ENCODE measurements around the gene C2orf49.

Gene C2orf49

DNA sequence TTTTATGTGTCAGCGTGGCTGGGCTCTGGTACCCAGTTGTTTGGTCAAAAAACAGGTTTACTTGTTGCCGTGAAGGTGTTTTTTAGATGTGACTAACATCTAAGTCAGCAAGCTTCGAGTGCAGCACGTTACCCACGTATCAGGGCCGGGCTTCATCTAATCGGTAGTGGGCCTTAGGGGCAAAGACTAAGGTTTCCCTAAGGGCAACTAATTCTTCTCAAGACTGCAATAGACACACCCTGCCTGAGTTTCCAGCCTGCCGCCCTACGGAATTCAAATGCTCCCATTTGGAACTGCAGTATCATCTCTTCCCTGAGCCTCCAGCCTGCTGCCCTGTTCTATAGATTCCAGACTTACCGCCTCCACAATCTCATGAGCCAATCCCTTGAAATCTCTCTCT, 33.8 kb downstream of the C2orf49 start:
- Histone ChIP-seq H3K36me3 (ENCODE audit: insufficient read depth, insufficient read length, low read length) (peaks cover 92% of the 10 kb centered on the region), H3K4me3 (ENCODE audit: insufficient read length, low read depth) (no peak overlapping the region), H3K9me3 (ENCODE audit: insufficient read depth, low read length) (no peaks in the 10 kb centered on the region), H3K27me3 (ENCODE audit: insufficient read depth, insufficient read length) (no peaks in the 10 kb centered on the region), H3K9ac (ENCODE audit: insufficient read length, low read depth) (no peak overlapping the region), H3K4me1 (ENCODE audit: insufficient read depth, insufficient read length) (no peaks in the 10 kb centered on the region)
- TF ChIP-seq YY1 (IDR thresholded peaks at IDR 0.05; ENCODE audit: insufficient read depth, insufficient read length) (no peak), ZNF274 (IDR thresholded peaks at IDR 0.05; ENCODE audit: low read depth, low read length) (no peak), SUZ12 (IDR thresholded peaks at IDR 0.05; ENCODE audit: extremely low read depth, insufficient read depth, insufficient read length) (no peak)
- DNase-seq (ENCODE audit: low read depth, low spot score) = no peak

DNA sequence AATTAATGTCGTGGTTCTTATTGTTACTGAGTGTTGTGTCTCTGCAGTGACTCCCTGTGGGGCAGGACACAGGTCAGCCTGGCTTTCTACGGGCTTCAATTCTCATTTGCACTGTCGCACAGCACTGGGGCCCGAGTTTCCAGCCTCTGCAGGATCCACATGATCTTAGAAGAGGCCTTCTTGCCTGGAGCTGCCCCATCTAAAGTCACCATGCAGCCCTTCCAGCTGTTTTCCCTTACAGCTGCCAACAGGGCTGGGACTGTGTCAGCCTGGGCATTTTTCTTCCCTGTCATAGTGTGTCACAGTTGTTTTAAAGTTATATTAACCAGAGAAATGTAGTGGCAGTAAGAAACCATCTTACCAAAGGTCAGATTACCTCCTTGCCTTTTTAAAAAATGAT, 34.5 kb downstream of the C2orf49 start:
- H3K9ac ChIP-seq (ENCODE audit: insufficient read length, low read depth) = no peak overlapping the region
- H3K9me3 ChIP-seq (ENCODE audit: insufficient read depth, low read length) = no peaks in the 10 kb centered on the region
- no peaks in the 10 kb centered on the region for H3K27me3 ChIP-seq (ENCODE audit: insufficient read depth, insufficient read length)
- H3K4me3 ChIP-seq (ENCODE audit: insufficient read length, low read depth) = no peak overlapping the region
- DNase-seq (ENCODE audit: low read depth, low spot score) = no peak
- H3K4me1 ChIP-seq (ENCODE audit: insufficient read depth, insufficient read length) = no peaks in the 10 kb centered on the region
- H3K36me3 ChIP-seq (ENCODE audit: insufficient read depth, insufficient read length, low read length) = peaks cover 92% of the 10 kb centered on the region
- TF ChIP-seq ZNF274 (IDR thresholded peaks at IDR 0.05; ENCODE audit: low read depth, low read length) = no peak
- no peak for TF ChIP-seq SUZ12 (IDR thresholded peaks at IDR 0.05; ENCODE audit: extremely low read depth, insufficient read depth, insufficient read length)
- no peak for TF ChIP-seq YY1 (IDR thresholded peaks at IDR 0.05; ENCODE audit: insufficient read depth, insufficient read length)

DNA sequence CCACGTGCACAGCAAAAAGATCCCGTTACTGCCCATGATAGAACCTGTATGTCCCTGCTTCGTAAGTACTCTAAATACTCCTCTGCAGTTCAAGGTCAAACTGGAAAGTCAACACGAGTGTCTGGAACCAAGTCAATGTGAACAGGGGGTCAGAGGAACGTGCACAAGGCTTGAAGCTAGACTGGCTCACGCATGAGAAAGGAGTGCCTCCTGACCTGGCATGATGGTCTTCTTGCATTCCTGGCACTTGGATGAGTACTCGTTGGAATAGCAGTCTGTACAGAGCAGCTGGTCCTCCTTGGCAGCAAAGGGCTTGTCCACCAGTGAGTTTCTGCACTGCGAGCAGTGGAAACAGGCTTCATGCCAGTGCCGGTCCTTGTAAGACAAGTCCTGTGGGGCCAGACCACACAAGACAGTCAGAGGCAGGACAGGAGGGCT, 36.0 kb downstream of the C2orf49 start:
- DNase-seq (ENCODE audit: low read depth, low spot score) = no peak
- Histone ChIP-seq H3K27me3 (ENCODE audit: insufficient read depth, insufficient read length) (no peaks in the 10 kb centered on the region), H3K9ac (ENCODE audit: insufficient read length, low read depth) (no peak overlapping the region), H3K9me3 (ENCODE audit: insufficient read depth, low read length) (no peaks in the 10 kb centered on the region), H3K36me3 (ENCODE audit: insufficient read depth, insufficient read length, low read length) (peaks cover 91% of the 10 kb centered on the region), H3K4me1 (ENCODE audit: insufficient read depth, insufficient read length) (peaks cover 4% of the 10 kb centered on the region), H3K4me3 (ENCODE audit: insufficient read length, low read depth) (no peak overlapping the region)
- no peak for TF ChIP-seq YY1 (IDR thresholded peaks at IDR 0.05; ENCODE audit: insufficient read depth, insufficient read length)
- no peak for TF ChIP-seq ZNF274 (IDR thresholded peaks at IDR 0.05; ENCODE audit: low read depth, low read length)
- TF ChIP-seq SUZ12 (IDR thresholded peaks at IDR 0.05; ENCODE audit: extremely low read depth, insufficient read depth, insufficient read length) = no peak

DNA sequence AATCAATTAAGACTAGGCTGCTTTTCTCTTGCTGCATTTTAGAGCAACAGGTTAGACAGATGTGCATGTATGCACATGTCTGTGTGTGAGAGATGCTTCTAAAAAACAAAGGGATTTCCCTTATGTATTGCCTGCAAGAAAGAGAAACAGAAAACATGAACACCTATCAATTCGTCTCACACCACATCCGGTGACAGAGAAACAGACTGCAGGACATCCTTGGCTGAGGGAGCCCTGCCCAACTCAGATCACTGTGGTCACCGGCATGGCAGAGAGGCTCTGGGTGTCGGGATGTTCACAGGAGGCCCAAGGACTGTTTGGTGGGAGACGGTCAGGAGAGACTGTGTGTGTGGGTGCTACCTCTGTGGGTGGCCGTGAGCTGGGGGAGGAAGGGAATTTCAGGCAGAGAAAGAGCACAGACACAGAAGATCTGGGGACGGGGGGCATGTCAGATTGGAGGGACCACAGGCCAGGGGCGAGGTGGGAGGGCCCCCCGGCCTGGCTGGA, 36.6 kb downstream of the C2orf49 start:
- Histone ChIP-seq H3K27me3 (ENCODE audit: insufficient read depth, insufficient read length) (no peaks in the 10 kb centered on the region), H3K4me3 (ENCODE audit: insufficient read length, low read depth) (no peak overlapping the region), H3K9ac (ENCODE audit: insufficient read length, low read depth) (no peak overlapping the region), H3K9me3 (ENCODE audit: insufficient read depth, low read length) (no peaks in the 10 kb centered on the region), H3K36me3 (ENCODE audit: insufficient read depth, insufficient read length, low read length) (peaks cover 91% of the 10 kb centered on the region), H3K4me1 (ENCODE audit: insufficient read depth, insufficient read length) (peaks cover 8% of the 10 kb centered on the region)
- no peak for DNase-seq (ENCODE audit: low read depth, low spot score)
- TF ChIP-seq ZNF274 (IDR thresholded peaks at IDR 0.05; ENCODE audit: low read depth, low read length) (no peak), YY1 (IDR thresholded peaks at IDR 0.05; ENCODE audit: insufficient read depth, insufficient read length) (no peak), SUZ12 (IDR thresholded peaks at IDR 0.05; ENCODE audit: extremely low read depth, insufficient read depth, insufficient read length) (no peak)

DNA sequence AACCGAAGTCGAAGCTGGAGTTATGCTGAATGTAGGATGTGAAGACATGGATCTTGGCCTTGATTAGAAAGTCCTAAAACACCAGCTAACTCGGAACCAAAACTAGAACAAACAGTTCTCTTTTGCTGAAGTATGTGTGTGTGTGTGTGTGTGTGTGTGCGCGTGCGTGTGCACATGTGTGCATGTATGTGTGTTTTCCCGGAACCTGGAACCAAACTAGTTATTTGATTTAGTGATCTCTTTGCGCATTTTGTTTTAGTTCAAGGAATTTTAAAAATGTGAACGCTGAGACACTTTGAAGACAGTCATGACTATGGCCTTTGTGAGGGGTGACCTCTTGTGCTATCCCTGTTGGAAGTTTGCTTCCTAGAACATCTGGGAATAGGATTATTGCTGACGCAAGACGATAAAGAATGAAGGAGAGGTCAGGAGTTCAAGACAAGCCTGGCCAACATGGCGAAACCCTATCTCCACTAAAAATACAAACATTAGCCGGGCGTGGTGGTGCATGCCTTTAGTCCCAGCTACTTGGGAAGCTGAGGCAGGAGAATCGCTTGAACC, 37.7 kb downstream of the C2orf49 start:
- no peaks in the 10 kb centered on the region for H3K27me3 ChIP-seq (ENCODE audit: insufficient read depth, insufficient read length)
- H3K36me3 ChIP-seq (ENCODE audit: insufficient read depth, insufficient read length, low read length) = peaks cover 92% of the 10 kb centered on the region
- no peak overlapping the region for H3K4me3 ChIP-seq (ENCODE audit: insufficient read length, low read depth)
- no peaks in the 10 kb centered on the region for H3K9me3 ChIP-seq (ENCODE audit: insufficient read depth, low read length)
- H3K9ac ChIP-seq (ENCODE audit: insufficient read length, low read depth) = no peak overlapping the region
- H3K4me1 ChIP-seq (ENCODE audit: insufficient read depth, insufficient read length) = peaks cover 8% of the 10 kb centered on the region
- DNase-seq (ENCODE audit: low read depth, low spot score) = no peak
- no peak for TF ChIP-seq YY1 (IDR thresholded peaks at IDR 0.05; ENCODE audit: insufficient read depth, insufficient read length)
- no peak for TF ChIP-seq SUZ12 (IDR thresholded peaks at IDR 0.05; ENCODE audit: extremely low read depth, insufficient read depth, insufficient read length)
- TF ChIP-seq ZNF274 (IDR thresholded peaks at IDR 0.05; ENCODE audit: low read depth, low read length) = no peak

DNA sequence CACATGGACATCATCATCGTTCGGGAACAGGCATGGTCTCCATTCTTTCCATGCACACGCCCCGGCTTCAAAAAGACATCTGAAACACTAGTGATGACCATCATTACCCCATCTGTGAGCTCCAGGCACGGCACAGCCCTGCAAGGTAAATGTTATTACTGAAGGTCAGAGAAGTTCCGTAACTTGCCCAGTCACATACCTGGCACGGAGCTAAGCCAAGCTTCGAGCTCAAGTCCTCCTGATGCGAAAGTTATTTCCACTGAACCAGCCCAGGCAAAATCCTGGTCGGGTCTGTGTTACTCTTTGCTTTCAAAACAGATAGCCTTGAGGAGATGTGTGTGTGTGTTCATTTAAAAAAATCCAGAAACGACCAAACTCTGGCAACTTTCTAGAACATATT, 38.7 kb downstream of the C2orf49 start:
- H3K27me3 ChIP-seq (ENCODE audit: insufficient read depth, insufficient read length) = no peaks in the 10 kb centered on the region
- no peak for DNase-seq (ENCODE audit: low read depth, low spot score)
- no peaks in the 10 kb centered on the region for H3K9me3 ChIP-seq (ENCODE audit: insufficient read depth, low read length)
- peaks cover 8% of the 10 kb centered on the region for H3K4me1 ChIP-seq (ENCODE audit: insufficient read depth, insufficient read length)
- peaks cover 93% of the 10 kb centered on the region for H3K36me3 ChIP-seq (ENCODE audit: insufficient read depth, insufficient read length, low read length)
- H3K9ac ChIP-seq (ENCODE audit: insufficient read length, low read depth) = no peak overlapping the region
- no peak overlapping the region for H3K4me3 ChIP-seq (ENCODE audit: insufficient read length, low read depth)
- TF ChIP-seq ZNF274 (IDR thresholded peaks at IDR 0.05; ENCODE audit: low read depth, low read length) (no peak), YY1 (IDR thresholded peaks at IDR 0.05; ENCODE audit: insufficient read depth, insufficient read length) (no peak), SUZ12 (IDR thresholded peaks at IDR 0.05; ENCODE audit: extremely low read depth, insufficient read depth, insufficient read length) (no peak)

DNA sequence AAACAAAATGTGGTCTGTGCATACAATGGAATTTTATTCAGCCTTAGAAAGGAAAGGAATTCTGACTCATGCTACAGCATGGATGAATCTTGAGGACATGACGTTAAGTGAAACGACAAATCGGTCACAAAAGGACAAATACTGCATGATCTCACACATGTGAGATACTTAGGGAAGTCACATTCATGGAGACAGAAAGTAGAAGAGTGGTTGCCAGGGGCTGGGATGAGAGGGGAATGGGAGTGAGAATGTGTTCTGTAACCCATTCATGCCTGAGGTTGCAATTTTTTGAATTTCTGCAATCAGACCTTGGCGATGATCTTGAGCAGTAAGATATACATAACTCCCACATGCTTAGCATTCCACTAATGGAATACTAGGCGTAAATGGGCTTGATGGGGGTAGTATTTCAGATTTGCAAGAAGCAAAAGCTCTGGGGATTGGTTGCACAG, 39.5 kb downstream of the C2orf49 start:
- Histone ChIP-seq H3K9me3 (ENCODE audit: insufficient read depth, low read length) (no peaks in the 10 kb centered on the region), H3K27me3 (ENCODE audit: insufficient read depth, insufficient read length) (no peaks in the 10 kb centered on the region), H3K4me3 (ENCODE audit: insufficient read length, low read depth) (no peak overlapping the region), H3K4me1 (ENCODE audit: insufficient read depth, insufficient read length) (peaks cover 8% of the 10 kb centered on the region), H3K36me3 (ENCODE audit: insufficient read depth, insufficient read length, low read length) (peaks cover 93% of the 10 kb centered on the region), H3K9ac (ENCODE audit: insufficient read length, low read depth) (no peak overlapping the region)
- TF ChIP-seq YY1 (IDR thresholded peaks at IDR 0.05; ENCODE audit: insufficient read depth, insufficient read length) = no peak
- no peak for TF ChIP-seq ZNF274 (IDR thresholded peaks at IDR 0.05; ENCODE audit: low read depth, low read length)
- TF ChIP-seq SUZ12 (IDR thresholded peaks at IDR 0.05; ENCODE audit: extremely low read depth, insufficient read depth, insufficient read length) = no peak
- DNase-seq (ENCODE audit: low read depth, low spot score) = no peak

Data from NT2/D1 (cell line).